K562 (cell line): Measurements from ENCODE around the gene CRADD. TPM values are rescaled to one million over a fixed set of nuclear protein-coding genes. Genes with fewer than 3 reads are reported as not detected.

Experiments used
- ATAC-seq: fragments of 200-7000 bp; cut with Tn5 transposase; 3 replicates; pipeline ENCODE4 v1.9.1; 2020; ENCODE audit warnings: moderate library complexity
- BruUV-seq: library from RNA; stranded (reverse); fragments of 400-500 nt; replicated peaks from 2 replicates; lab custom pipeline; 2021; lab: Mats Ljungman, UMichigan
- CTCF ChIA-PET: fragments of 300-600 bp; formaldehyde crosslinking; extraction: SDS; loops from one replicate; lab custom pipeline; 2021; ENCODE audit warnings: low intra/inter-chr PET ratio; lab: Yijun Ruan, JAX
- POLR2A ChIA-PET: fragments of 300-600, 350-650 bp; sonication (Branson Sonifier 250); formaldehyde crosslinking; extraction: SDS; loops from one replicate; lab custom pipeline; 2021; ENCODE audit warnings: antibody characterized with exemption, inconsistent platforms; lab: Yijun Ruan, JAX
- DNase-seq, 4 experiments: peaks; one replicate each; pipeline versions ENCODE4 v3.0.0 to v3.0.0-alpha.2; 2011 to 2018; ENCODE audit warnings: low spot score in 3 of 4, mixed read lengths in 3 of 4; ENCODE audit errors: extremely low read depth in 1 of 4
- FAIRE-seq: peaks from 2 replicates; lab custom pipeline; 2011; peaks lifted over from hg19 to GRCh38; lab: Jason Lieb, UNC
- H2AFZ ChIP-seq: 2 replicates; pipeline ENCODE4 v1.6.0; 2011; ENCODE audit warnings: low read depth, low read length, control low read depth, inconsistent platforms
- H3K27ac ChIP-seq: fragments of 200-600 bp; 3 replicates; pipeline ENCODE4 v1.8.0; 2011; ENCODE audit warnings: low read depth, mild to moderate bottlenecking, control low read depth, inconsistent platforms, low read length, moderate library complexity, mixed read lengths; ENCODE audit errors: extremely low read depth
- H3K27me3 ChIP-seq, 2 experiments: fragments of 300-600 bp in 1 of 2; 2 replicates in 1 of 2; 3 replicates in 1 of 2; pipeline versions ENCODE4 v1.6.0 to v1.8.0; 2011; ENCODE audit warnings: inconsistent platforms in 2 of 2, low read length in 2 of 2, mild to moderate bottlenecking in 1 of 2, mixed read lengths in 1 of 2, moderate library complexity in 1 of 2; ENCODE audit not compliant: control insufficient read depth in 2 of 2, insufficient read depth in 2 of 2
- H3K36me3 ChIP-seq: fragments of 300-600 bp; 3 replicates; pipeline ENCODE4 v1.8.0; 2011; ENCODE audit warnings: mild to moderate bottlenecking, low read length, inconsistent platforms; ENCODE audit not compliant: control insufficient read depth, insufficient read depth
- H3K4me1 ChIP-seq, 2 experiments: fragments of 200-600 bp in 1 of 2; replicated peaks in 1 of 2; 2 replicates in 1 of 2; 3 replicates in 1 of 2; pipeline versions ENCODE4 v1.5.1 to v1.8.0; 2011; ENCODE audit warnings: inconsistent platforms in 2 of 2, low read length in 2 of 2, mild to moderate bottlenecking in 1 of 2, mixed read lengths in 1 of 2, moderate library complexity in 1 of 2; ENCODE audit not compliant: control insufficient read depth in 2 of 2, insufficient read depth in 2 of 2
- H3K4me2 ChIP-seq: 2 replicates; pipeline ENCODE4 v1.6.1; 2011; ENCODE audit warnings: low read length, control low read depth, inconsistent platforms, mixed read lengths; ENCODE audit not compliant: insufficient read depth
- H3K4me3 ChIP-seq: fragments of 200-600 bp; sonication (generic), shearing (Covaris generic); 2 replicates; pipeline ENCODE4 v1.5.1; 2016; ENCODE audit warnings: control low read depth, inconsistent platforms
- H3K79me2 ChIP-seq: fragments of 200-600 bp; 3 replicates; pipeline ENCODE4 v1.8.0; 2011; ENCODE audit warnings: low read length, inconsistent platforms; ENCODE audit not compliant: control insufficient read depth, insufficient read depth
- H3K9ac ChIP-seq, 2 experiments: 2 replicates each; pipeline versions ENCODE4 v1.6.0 to v1.6.1; 2011; ENCODE audit warnings: low read depth in 2 of 2, low read length in 2 of 2, control low read depth in 1 of 2, inconsistent platforms in 1 of 2, mild to moderate bottlenecking in 1 of 2, mixed read lengths in 1 of 2; ENCODE audit not compliant: insufficient read depth in 1 of 2
- H3K9me1 ChIP-seq: one replicate; pipeline ENCODE4 v1.6.0; 2011; ENCODE audit warnings: inconsistent platforms, mild to moderate bottlenecking, low read length, moderate library complexity; ENCODE audit not compliant: control insufficient read depth, insufficient read depth
- H3K9me3 ChIP-seq: replicated peaks from 2 replicates; pipeline ENCODE4 v1.5.1; 2011; ENCODE audit warnings: low read depth, low read length, inconsistent platforms; ENCODE audit not compliant: control insufficient read depth, insufficient read depth
- H4K20me1 ChIP-seq: replicated peaks from 2 replicates; pipeline ENCODE4 v1.6.1; 2011; ENCODE audit warnings: low read length, inconsistent platforms, mixed read lengths; ENCODE audit not compliant: control insufficient read depth, insufficient read depth
- CEBPB ChIP-seq: fragments of 450-650 bp; IDR thresholded peaks from 2 replicates; pipeline ENCODE4 v1.6.1; 2016; ENCODE audit warnings: missing genetic modification characterization, missing compliant biosample characterization
- CTCF ChIP-seq, 3 experiments: IDR thresholded peaks in 2 of 3; conservative IDR thresholded peaks in 1 of 3; 2 replicates each; pipeline ENCODE4 v1.5.1; 2011 to 2012; ENCODE audit warnings: low read length in 3 of 3, mild to moderate bottlenecking in 3 of 3, control low read depth in 2 of 3, improper control_type of control experiment in 1 of 3, inconsistent platforms in 1 of 3, low read depth in 1 of 3, mixed read lengths in 1 of 3, moderate library complexity in 1 of 3; ENCODE audit not compliant: insufficient read depth in 2 of 3
- ZNF512 ChIP-seq: IDR thresholded peaks from 2 replicates; pipeline ENCODE4 v1.6.1; 2016; ENCODE audit warnings: missing genetic modification characterization, missing compliant biosample characterization
- WGBS: fragments of 100-300 bp; shearing (Covaris generic); methylation state at CpG from one replicate; pipeline ENCODE4 v1.1.6; 2016; ENCODE audit warnings: low coverage, mixed read lengths; ENCODE audit not compliant: insufficient coverage; ENCODE audit errors: missing lambda C conversion rate; 5-methylcytosine and 5-hydroxymethylcytosine counted together
- in situ Hi-C: fragments of 300-500 bp; cut with MboI; formaldehyde crosslinking; loops from 4 replicates; pipeline ENCODE4 v1.15.0; 2018; ENCODE audit warnings: inconsistent platforms, mixed read lengths
- intact Hi-C: fragments of 100-400 bp; cut with micrococcal nuclease; formaldehyde crosslinking; loops from 2 replicates; pipeline ENCODE4 v1.14.2; 2022
- polyA plus RNA-seq, 8 experiments: library from polyadenylated mRNA; depleted of rRNA in 4 of 8; stranded (reverse) in 5 of 8; unstranded in 3 of 8; fragments of >200 nt; fragmentation: Nextera tagmentation in 2 of 8; fragmentation: Illumina TruSeq in 1 of 8; extraction: Ambion mirVana in 2 of 8; extraction: Trizol in 1 of 8; gene quantifications; 2 replicates each; pipeline versions ENCODE4 v1.2.1 to v1.2.3, GENCODE V29; 2011 to 2014; ENCODE audit warnings: inconsistent platforms in 1 of 8, missing spikeins in 1 of 8
- total RNA-seq, 7 experiments: library from RNA; depleted of rRNA in 6 of 7; stranded (reverse); fragments of >200 nt in 6 of 7; fragmentation: Illumina TruSeq in 2 of 7; extraction: Trizol in 2 of 7; gene quantifications; 2 replicates each; pipeline versions ENCODE4 v1.2.1 to v1.2.3, GENCODE V29; 2011 to 2021; ENCODE audit warnings: low replicate concordance in 1 of 7
- TF ChIP-seq, protein P1 (sequence below): IDR thresholded peaks from 2 replicates; pipeline ENCODE4 v1.6.1; 2011; ENCODE audit warnings: borderline replicate concordance, low read depth, mild to moderate bottlenecking, moderate library complexity, low read length; ENCODE audit not compliant: insufficient read depth, poor library complexity, severe bottlenecking

Gene CRADD
- total and polyA plus RNA-seq, 9 of the 15 experiments (the other 6 are each of a cell fraction or from before 2014, with no cell fraction given) = 20.5 to 41.1 (median 25.9) TPM

DNA sequence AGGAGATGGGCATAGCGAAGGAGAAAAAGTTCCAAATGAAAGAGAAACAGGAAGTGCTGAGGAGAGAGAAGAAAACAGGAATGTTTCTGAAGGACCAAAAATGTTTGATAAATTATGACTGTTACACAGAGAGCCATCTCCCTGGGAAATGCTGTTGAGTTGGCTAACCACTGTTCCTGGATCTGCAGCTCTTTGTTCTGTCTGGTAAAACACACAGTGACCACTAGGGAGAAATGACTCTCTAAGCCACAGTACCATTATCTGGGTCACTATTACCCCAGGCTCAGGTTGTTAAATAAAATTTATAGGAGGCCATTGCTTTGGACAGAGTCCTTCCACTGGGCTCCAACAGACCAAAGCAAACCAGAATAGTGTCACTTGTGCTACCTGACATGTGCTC lies 219.3 kb downstream of the CRADD start:
- peak; percentile 69 for ATAC-seq
- Histone ChIP-seq H3K4me1 (peaks cover 10 to 12% of the 10 kb centered on the region in 2 experiments; a peak in 4 of 5 replicates), H3K36me3 (no peaks in the 10 kb centered on the region), H3K4me3 (no peak overlapping the region), H4K20me1 (no peaks in the 10 kb centered on the region), H2AFZ (peak overlapping the region; percentile 30; the same call in 1 of the 2 replicates), H3K79me2 (no peaks in the 10 kb centered on the region), H3K9me1 (no peaks in the 10 kb centered on the region), H3K27ac (no peak overlapping the region), H3K4me2 (no peak overlapping the region), H3K9me3 (no peaks in the 10 kb centered on the region), H3K9ac (no peak overlapping the region), H3K27me3 (no peaks in the 10 kb centered on the region)
- TF ChIP-seq, protein P1, sequence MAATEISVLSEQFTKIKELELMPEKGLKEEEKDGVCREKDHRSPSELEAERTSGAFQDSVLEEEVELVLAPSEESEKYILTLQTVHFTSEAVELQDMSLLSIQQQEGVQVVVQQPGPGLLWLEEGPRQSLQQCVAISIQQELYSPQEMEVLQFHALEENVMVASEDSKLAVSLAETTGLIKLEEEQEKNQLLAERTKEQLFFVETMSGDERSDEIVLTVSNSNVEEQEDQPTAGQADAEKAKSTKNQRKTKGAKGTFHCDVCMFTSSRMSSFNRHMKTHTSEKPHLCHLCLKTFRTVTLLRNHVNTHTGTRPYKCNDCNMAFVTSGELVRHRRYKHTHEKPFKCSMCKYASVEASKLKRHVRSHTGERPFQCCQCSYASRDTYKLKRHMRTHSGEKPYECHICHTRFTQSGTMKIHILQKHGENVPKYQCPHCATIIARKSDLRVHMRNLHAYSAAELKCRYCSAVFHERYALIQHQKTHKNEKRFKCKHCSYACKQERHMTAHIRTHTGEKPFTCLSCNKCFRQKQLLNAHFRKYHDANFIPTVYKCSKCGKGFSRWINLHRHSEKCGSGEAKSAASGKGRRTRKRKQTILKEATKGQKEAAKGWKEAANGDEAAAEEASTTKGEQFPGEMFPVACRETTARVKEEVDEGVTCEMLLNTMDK = no peak
- peak in 1 of 3 experiments; percentile 23; a peak in 2 of 6 replicates for TF ChIP-seq CTCF (IDR thresholded peaks at IDR 0.05 in 2 of 3, conservative IDR thresholded peaks at IDR 0.05 in 1 of 3; ENCODE audit: insufficient read depth in 2 of 3, low read depth in 1 of 3, low read length in 3 of 3)
- TF ChIP-seq CEBPB = no peak
- TF ChIP-seq ZNF512 (tag) = peak; percentile 56; the same call in 1 of the 2 replicates
- no TSS peak for BruUV-seq
- ChIA-PET POLR2A (no interaction called here), CTCF (no interaction called here)
- 92% methylated on average over 1 of the region's 1 CpG for WGBS
- in situ Hi-C loops (no loop called here), intact Hi-C loops (loop anchor here (5.0 kb wide), 1 partner anchor 81 kb away; no protein-coding TSS in a partner anchor)
- no peak for FAIRE-seq
- peak in 1 of 4 experiments; percentile 33 for DNase-seq
